ENCODE measurements around the gene GAR1. TPM values are rescaled to one million over a fixed set of nuclear protein-coding genes. Genes with fewer than 3 reads are reported as not detected.
A peak's percentile ranks its signal among the peaks of the same experiment; 100 is the strongest.
"Not testable (repeated sequence)": the region's sequence is repeated elsewhere in the genome, so short reads cannot be mapped to it uniquely, and the experiment has no call there.

GAR1 gene
- total RNA-seq: 21.0 and 23.1 TPM in 2 replicates

- Mint-ChIP-seq H3K4me1 (peaks cover 28% of the 10 kb centered on the region), H3K4me3 (peak within 1 kb of the TSS; percentile 94), H3K27me3 (no peaks in the 10 kb centered on the region), H3K27ac (peak within 1 kb of the TSS; percentile 93), H3K9me3 (no peaks in the 10 kb centered on the region), H3K36me3 (ENCODE audit: low read depth) (peaks cover 39% of the 10 kb centered on the region)
- TF ChIP-seq CTCF (IDR thresholded peaks at IDR 0.05): no peak
- intact Hi-C loops (cut with micrococcal nuclease): loop anchor here (1.0 to 10.0 kb wide), 9 partner anchors 85 to 1826 kb away; partner anchors contain the start of genes CASP6, ELOVL6, HADH and MCUB
- peak; percentile 70 for DNase-seq
- ATAC-seq (ENCODE audit: low read depth): peak; percentile 97
- CTCF ChIA-PET: interaction anchor here (0.9 to 1.3 kb wide), 2 partner anchors 184 to 382 kb away, joined by 3 to 4 read pairs; partner anchors contain the start of gene SEC24B
- POLR2A ChIA-PET: interaction anchor here (0.6 to 2.6 kb wide), 8 partner anchors 82 to 1652 kb away, joined by 3 to 11 read pairs (median 4); partner anchors contain the start of genes PLA2G12A, RPL34 and SEC24B
These were observed at the start of gene GAR1 for GRCh38 chr4:109815151-109816081. GAR1 (plus strand) TSS chr4:109815762; CDS start chr4:109816165, 403 bp downstream.

- H3K4me3 Mint-ChIP-seq; H3K27ac Mint-ChIP-seq; H3K4me1 Mint-ChIP-seq; DNase-seq; H3K36me3 Mint-ChIP-seq (ENCODE audit: low read depth); CTCF ChIA-PET; H3K27me3 Mint-ChIP-seq; ATAC-seq (ENCODE audit: low read depth); H3K9me3 Mint-ChIP-seq; intact Hi-C loops (cut with micrococcal nuclease); POLR2A ChIA-PET: not testable (repeated sequence)
These were observed 33.5 kb upstream of the GAR1 start for GRCh38 chr4:109782092-109782491.

- Mint-ChIP-seq H3K4me1 (no peaks in the 10 kb centered on the region), H3K9me3 (peaks cover 5% of the 10 kb centered on the region), H3K27ac (no peak overlapping the region), H3K36me3 (ENCODE audit: low read depth) (no peaks in the 10 kb centered on the region), H3K4me3 (no peak overlapping the region), H3K27me3 (peaks cover 11% of the 10 kb centered on the region)
- CTCF ChIA-PET: no interaction called here
- no peak for ATAC-seq (ENCODE audit: low read depth)
- DNase-seq: no peak
- POLR2A ChIA-PET: no interaction called here
- TF ChIP-seq CTCF (IDR thresholded peaks at IDR 0.05): no peak
- intact Hi-C loops (cut with micrococcal nuclease): no loop called here
These were observed 28.7 kb upstream of the GAR1 start for GRCh38 chr4:109786846-109787245.

GRCh38 chr4:109787807-109788206 lies 27.8 kb upstream of the GAR1 start:
- intact Hi-C loops (cut with micrococcal nuclease): no loop called here
- no peak for TF ChIP-seq CTCF (IDR thresholded peaks at IDR 0.05)
- Mint-ChIP-seq H3K36me3 (ENCODE audit: low read depth) (no peaks in the 10 kb centered on the region), H3K4me3 (no peak overlapping the region), H3K9me3 (peaks cover 5% of the 10 kb centered on the region), H3K27ac (no peak overlapping the region), H3K27me3 (peaks cover 11% of the 10 kb centered on the region), H3K4me1 (no peaks in the 10 kb centered on the region)
- ATAC-seq (ENCODE audit: low read depth) (no peak), DNase-seq (no peak)
- POLR2A ChIA-PET: no interaction called here
- CTCF ChIA-PET: no interaction called here

- Mint-ChIP-seq H3K4me3 (no peak overlapping the region), H3K27ac (no peak overlapping the region), H3K9me3 (peaks cover 19% of the 10 kb centered on the region), H3K36me3 (ENCODE audit: low read depth) (peaks cover 1% of the 10 kb centered on the region), H3K4me1 (no peaks in the 10 kb centered on the region), H3K27me3 (peaks cover 25% of the 10 kb centered on the region)
- ChIA-PET POLR2A (no interaction called here), CTCF (no interaction called here)
- TF ChIP-seq CTCF (IDR thresholded peaks at IDR 0.05): no peak
- intact Hi-C loops (cut with micrococcal nuclease): no loop called here
- DNase-seq (no peak), ATAC-seq (ENCODE audit: low read depth) (no peak)
These were observed 20.5 kb upstream of the GAR1 start for GRCh38 chr4:109795059-109795458.
